IMR-90 (cell line): ENCODE results near the gene GJB5.
"Not testable (repeated sequence)": the region's sequence is repeated elsewhere in the genome, so short reads cannot be mapped to it uniquely, and the experiment has no call there.

Experiments
- BHLHE40 ChIP-seq: fragments of 150-350 bp; IDR thresholded peaks from 2 replicates; pipeline ENCODE4 v1.6.1; 2016; ENCODE audit warnings: mild to moderate bottlenecking, low read depth, low read length
- CTCF ChIP-seq: conservative IDR thresholded peaks from 2 replicates; pipeline ENCODE4 v1.5.1; 2012; ENCODE audit warnings: mild to moderate bottlenecking, low read depth, low read length, improper control_type of control experiment
- MXI1 ChIP-seq: IDR thresholded peaks from 2 replicates; pipeline ENCODE4 v1.6.1; 2012; ENCODE audit warnings: low read depth, mild to moderate bottlenecking, low read length, moderate library complexity, borderline replicate concordance
- POLR2A ChIP-seq: IDR thresholded peaks from 2 replicates; pipeline ENCODE4 v1.6.1; 2012; ENCODE audit warnings: mild to moderate bottlenecking, low read depth, low read length
- RAD21 ChIP-seq: IDR thresholded peaks from 2 replicates; pipeline ENCODE4 v1.6.1; 2012; ENCODE audit warnings: low read length, improper control_type of control experiment
- RFX5 ChIP-seq: IDR thresholded peaks from 2 replicates; pipeline ENCODE4 v1.8.0; 2012; ENCODE audit warnings: low read depth, mild to moderate bottlenecking, low read length, moderate library complexity
- USF2 ChIP-seq: fragments of 150-350 bp; IDR thresholded peaks from 2 replicates; pipeline ENCODE4 v1.6.1; 2017; ENCODE audit warnings: mild to moderate bottlenecking, antibody characterized with exemption, low read length, low read depth

- TF ChIP-seq BHLHE40, POLR2A, CTCF, USF2, MXI1, RAD21, RFX5: not testable (repeated sequence)
These were observed 17.6 kb upstream of the GJB5 start for GRCh38 chr1:34737236-34737635.
